ENCODE results near the gene SFRP4.

The SFRP4 gene

GRCh38 chr7:37912756-37913155 is 3.9 kb downstream of the SFRP4 start:
- Histone ChIP-seq H2AFZ (ENCODE audit: low read length) (no peak overlapping the region), H3K36me3 (ENCODE audit: insufficient read depth, low read length) (no peaks in the 10 kb centered on the region), H3K27ac (ENCODE audit: low read depth, low read length, poor library complexity, severe bottlenecking) (no peak overlapping the region), H3K9me2 (ENCODE audit: low read depth, low read length) (no peaks in the 10 kb centered on the region), H3K27me3 (ENCODE audit: insufficient read depth, low read length) (no peaks in the 10 kb centered on the region), H3K4me2 (ENCODE audit: low read length) (no peak overlapping the region), H3K4me1 (ENCODE audit: insufficient read depth, low read length, severe bottlenecking) (no peaks in the 10 kb centered on the region), H3K4me3 (ENCODE audit: low read depth, low read length, poor library complexity, severe bottlenecking) (no peak overlapping the region), H3F3A (ENCODE audit: insufficient read depth, low read length) (no peaks in the 10 kb centered on the region), H3K9ac (ENCODE audit: low read length) (no peak overlapping the region), H3K9me3 (ENCODE audit: low read length) (no peaks in the 10 kb centered on the region), H4K20me1 (ENCODE audit: insufficient read depth, low read length) (no peaks in the 10 kb centered on the region), H3K79me2 (ENCODE audit: insufficient read depth, low read length) (no peaks in the 10 kb centered on the region)
- no peak for TF ChIP-seq EZH2 (IDR thresholded peaks at IDR 0.05; ENCODE audit: borderline replicate concordance, low read length)
- TF ChIP-seq CTCF (IDR thresholded peaks at IDR 0.05; ENCODE audit: low read length), result no peak

- no peak overlapping the region for H2AFZ ChIP-seq (ENCODE audit: low read length)
Observed at GRCh38 chr7:37908221-37908788, 8.3 kb downstream of the SFRP4 start.

GRCh38 chr7:37901890-37902524 is 14.6 kb downstream of the SFRP4 start:
- TF ChIP-seq EZH2 (IDR thresholded peaks at IDR 0.05; ENCODE audit: borderline replicate concordance, low read length) (no peak), CTCF (IDR thresholded peaks at IDR 0.05; ENCODE audit: low read length) (no peak)
- H3K4me1 ChIP-seq (ENCODE audit: insufficient read depth, low read length, severe bottlenecking), result no peaks in the 10 kb centered on the region
- no peaks in the 10 kb centered on the region for H3K27me3 ChIP-seq (ENCODE audit: insufficient read depth, low read length)
- H3K4me2 ChIP-seq (ENCODE audit: low read length), result no peak overlapping the region
- no peaks in the 10 kb centered on the region for H3K9me3 ChIP-seq (ENCODE audit: low read length)
- no peak overlapping the region for H3K4me3 ChIP-seq (ENCODE audit: low read depth, low read length, poor library complexity, severe bottlenecking)
- no peaks in the 10 kb centered on the region for H3F3A ChIP-seq (ENCODE audit: insufficient read depth, low read length)
- H3K9me2 ChIP-seq (ENCODE audit: low read depth, low read length), result no peaks in the 10 kb centered on the region
- H2AFZ ChIP-seq (ENCODE audit: low read length), result no peak overlapping the region
- no peaks in the 10 kb centered on the region for H3K36me3 ChIP-seq (ENCODE audit: insufficient read depth, low read length)
- H4K20me1 ChIP-seq (ENCODE audit: insufficient read depth, low read length), result no peaks in the 10 kb centered on the region
- H3K27ac ChIP-seq (ENCODE audit: low read depth, low read length, poor library complexity, severe bottlenecking), result no peak overlapping the region
- H3K9ac ChIP-seq (ENCODE audit: low read length), result no peak overlapping the region
- H3K79me2 ChIP-seq (ENCODE audit: insufficient read depth, low read length), result no peaks in the 10 kb centered on the region

More at GRCh38 chr7:37908221-37908788, 8.3 kb downstream of the SFRP4 start:
- Histone ChIP-seq H3K79me2 (ENCODE audit: insufficient read depth, low read length) (no peaks in the 10 kb centered on the region), H3K4me3 (ENCODE audit: low read depth, low read length, poor library complexity, severe bottlenecking) (no peak overlapping the region), H3F3A (ENCODE audit: insufficient read depth, low read length) (no peaks in the 10 kb centered on the region), H4K20me1 (ENCODE audit: insufficient read depth, low read length) (no peaks in the 10 kb centered on the region), H3K9ac (ENCODE audit: low read length) (no peak overlapping the region), H3K27ac (ENCODE audit: low read depth, low read length, poor library complexity, severe bottlenecking) (no peak overlapping the region), H3K9me3 (ENCODE audit: low read length) (no peaks in the 10 kb centered on the region), H3K9me2 (ENCODE audit: low read depth, low read length) (no peaks in the 10 kb centered on the region), H3K4me1 (ENCODE audit: insufficient read depth, low read length, severe bottlenecking) (no peaks in the 10 kb centered on the region), H3K27me3 (ENCODE audit: insufficient read depth, low read length) (no peaks in the 10 kb centered on the region), H3K4me2 (ENCODE audit: low read length) (no peak overlapping the region), H3K36me3 (ENCODE audit: insufficient read depth, low read length) (no peaks in the 10 kb centered on the region)
- no peak for TF ChIP-seq CTCF (IDR thresholded peaks at IDR 0.05; ENCODE audit: low read length)
- TF ChIP-seq EZH2 (IDR thresholded peaks at IDR 0.05; ENCODE audit: borderline replicate concordance, low read length), result no peak
